ENCODE data around the gene ADGRG2.
"Not testable (repeated sequence)": the region's sequence is repeated elsewhere in the genome, so short reads cannot be mapped to it uniquely, and the experiment has no call there.

Gene ADGRG2

GRCh38 chrX:18995221-18995620, 127.0 kb downstream of the ADGRG2 start:
- no peak for DNase-seq

GRCh38 chrX:18994713-18995112, 127.6 kb downstream of the ADGRG2 start:
- DNase-seq, result no peak

DNA sequence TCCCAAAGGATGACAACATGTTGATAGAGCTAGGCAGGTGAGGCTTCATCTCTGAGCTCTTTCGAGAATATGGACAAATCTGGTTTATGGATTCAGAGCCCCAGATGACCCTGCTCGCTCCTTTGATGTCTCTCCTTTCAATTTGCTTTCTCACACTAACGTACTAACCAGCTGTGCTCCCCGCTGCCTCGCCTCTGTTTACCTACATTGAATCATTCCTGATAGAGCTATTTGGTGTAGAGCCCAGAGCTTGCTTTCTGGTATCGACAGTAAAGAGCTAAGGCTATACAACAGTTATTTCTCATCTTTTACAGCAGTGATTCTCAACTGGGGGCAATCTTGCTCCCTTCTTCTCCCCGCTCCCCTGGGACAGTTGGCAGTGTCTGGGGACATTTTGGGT, 129.4 kb downstream of the ADGRG2 start:
- DNase-seq, result no peak

DNA sequence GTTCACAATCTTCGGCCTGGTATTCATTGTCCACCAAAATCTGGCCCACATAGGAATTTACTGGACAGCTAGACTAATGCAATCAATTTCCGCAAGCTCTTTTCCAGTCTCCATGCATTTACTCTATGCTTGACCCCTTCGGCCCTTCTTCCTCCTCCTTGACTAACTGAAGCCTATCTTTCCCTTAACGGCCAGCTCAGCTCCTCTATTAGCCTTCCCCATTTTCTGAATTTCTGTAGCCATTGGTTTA, 137.2 kb downstream of the ADGRG2 start:
- DNase-seq, result no peak

GRCh38 chrX:18984381-18985185, 137.7 kb downstream of the ADGRG2 start:
- DNase-seq, result peak; percentile 93

GRCh38 chrX:18983666-18984380, 138.4 kb downstream of the ADGRG2 start, which contains the start of gene PHKA2:
Gene PHKA2, minus strand, starts transcription at chrX:18984114. Its CDS starts 182 bp downstream, at chrX:18983932.
- DNase-seq, result peak; percentile 81

DNA sequence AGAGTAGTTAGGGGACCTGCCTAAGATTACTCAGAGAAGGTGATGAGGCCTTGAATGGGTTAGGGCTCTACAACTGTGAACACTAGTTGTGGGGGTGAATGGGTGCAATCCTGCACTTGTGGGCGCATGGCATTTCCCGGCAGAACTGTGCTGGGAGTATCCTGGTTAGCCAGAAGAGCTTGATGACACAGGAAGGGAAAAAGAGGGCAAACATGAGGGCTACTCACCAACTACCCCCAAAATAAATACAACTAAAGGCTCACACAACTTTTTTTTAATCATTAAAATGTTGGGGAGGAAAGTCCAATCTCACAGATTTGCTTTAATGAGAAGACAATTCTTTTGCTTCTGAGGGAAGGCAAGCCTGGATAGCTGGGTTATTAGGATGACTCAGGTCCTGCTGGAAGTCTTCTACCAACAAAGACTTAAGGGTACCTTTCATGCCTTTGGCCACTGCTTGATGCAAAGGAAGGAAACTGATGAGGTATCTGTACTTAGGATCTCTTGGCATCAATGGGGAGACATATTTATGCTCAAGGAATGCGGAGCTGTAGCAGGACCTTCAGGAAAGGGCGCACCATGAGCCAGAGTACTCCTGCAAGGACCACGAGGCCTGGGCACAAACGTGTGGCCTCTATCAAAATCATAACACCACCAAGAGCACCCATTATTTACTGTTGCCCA, 141.0 kb downstream of the ADGRG2 start:
- no peak for DNase-seq

- DNase-seq, result not testable (repeated sequence)
Observed at GRCh38 chrX:18980262-18980661, 142.0 kb downstream of the ADGRG2 start.

- DNase-seq, result no peak
Observed at GRCh38 chrX:18974993-18975392, 147.3 kb downstream of the ADGRG2 start.

- no peak for DNase-seq
Observed at GRCh38 chrX:18973527-18974192, 148.6 kb downstream of the ADGRG2 start.

DNA sequence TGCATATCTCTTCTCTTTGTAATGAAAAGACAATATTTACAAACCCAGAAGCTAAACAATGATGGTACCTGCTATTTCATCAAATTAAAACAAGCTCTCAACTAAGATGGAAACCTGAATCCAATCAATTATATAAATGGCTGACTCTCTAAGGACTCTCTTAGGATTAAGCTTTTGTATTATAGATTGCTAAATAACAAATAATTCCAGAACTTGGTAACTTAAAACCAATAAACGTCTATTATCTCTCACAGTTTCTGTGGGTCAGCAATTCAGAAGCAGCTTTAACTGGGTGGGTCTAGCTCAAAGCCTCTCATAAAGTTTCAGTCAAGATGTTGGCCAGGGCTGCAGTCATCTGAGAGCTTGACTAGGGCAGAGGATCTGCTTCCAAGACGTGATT, 150.8 kb downstream of the ADGRG2 start:
- no peak for DNase-seq

DNA sequence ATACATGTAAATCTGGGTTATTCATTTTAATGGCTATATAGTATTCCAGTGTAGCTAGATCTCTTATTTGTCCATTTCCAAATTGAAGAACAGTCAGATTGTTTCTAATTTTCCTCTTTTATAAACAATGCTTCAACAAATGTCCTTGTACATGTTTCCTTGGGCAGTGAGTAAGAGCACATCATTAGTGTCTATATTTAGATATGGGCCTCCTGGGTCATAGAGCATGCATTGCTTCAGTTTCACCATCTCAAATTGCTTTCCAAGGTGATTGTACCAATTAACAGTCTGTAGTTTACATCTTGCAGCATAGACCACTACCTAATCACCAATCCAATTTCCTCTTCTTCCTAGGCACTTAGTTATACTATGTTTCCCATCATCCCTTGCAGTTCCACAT, 151.8 kb downstream of the ADGRG2 start:
- no peak for DNase-seq

- DNase-seq, result no peak
Observed at GRCh38 chrX:18966624-18967023, 155.6 kb downstream of the ADGRG2 start.

DNA sequence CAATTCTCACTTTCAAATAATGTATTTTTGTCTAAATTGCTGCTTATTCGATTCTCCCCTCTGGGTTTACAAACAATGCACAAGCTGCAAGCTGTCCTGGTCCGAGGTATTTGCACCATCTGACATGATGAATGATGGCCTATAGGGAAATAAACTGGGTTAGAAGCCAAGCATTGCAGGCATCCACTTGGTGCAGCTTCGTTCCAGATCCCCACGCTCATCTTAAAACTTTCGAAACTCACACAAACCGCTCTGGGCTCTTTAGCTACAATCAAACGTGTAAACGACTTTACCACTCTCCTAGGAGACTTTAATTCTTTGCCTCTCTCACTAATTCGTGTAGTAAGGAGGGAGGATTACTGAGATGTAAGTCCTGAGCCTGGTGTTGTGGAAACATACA, 157.4 kb downstream of the ADGRG2 start:
- DNase-seq, result no peak

DNA sequence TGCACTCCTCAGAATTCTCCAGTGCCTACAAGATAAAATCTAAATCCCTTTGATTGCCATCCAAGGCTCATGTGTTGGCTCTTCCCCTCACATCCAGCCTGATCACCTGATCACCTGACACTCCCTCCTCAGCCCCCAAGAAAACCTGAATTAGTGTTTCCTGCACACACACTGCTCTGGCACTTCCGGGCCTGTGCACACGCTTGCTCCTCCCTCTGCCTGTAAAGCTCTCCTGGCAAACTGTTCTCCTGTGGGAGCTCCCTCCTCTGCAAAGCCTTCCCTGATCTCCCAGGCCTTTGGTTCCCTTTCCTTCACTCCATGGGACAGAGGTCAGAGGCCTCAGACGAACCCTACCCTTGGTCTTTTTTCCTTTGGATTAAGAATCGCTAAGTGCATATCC, 158.2 kb downstream of the ADGRG2 start:
- no peak for DNase-seq

- DNase-seq, result no peak
Observed at GRCh38 chrX:18962329-18962728, 159.9 kb downstream of the ADGRG2 start.

GRCh38 chrX:18961686-18962085, 160.6 kb downstream of the ADGRG2 start:
- no peak for DNase-seq

GRCh38 chrX:18956303-18957032, 165.8 kb downstream of the ADGRG2 start:
- DNase-seq, result no peak

DNA sequence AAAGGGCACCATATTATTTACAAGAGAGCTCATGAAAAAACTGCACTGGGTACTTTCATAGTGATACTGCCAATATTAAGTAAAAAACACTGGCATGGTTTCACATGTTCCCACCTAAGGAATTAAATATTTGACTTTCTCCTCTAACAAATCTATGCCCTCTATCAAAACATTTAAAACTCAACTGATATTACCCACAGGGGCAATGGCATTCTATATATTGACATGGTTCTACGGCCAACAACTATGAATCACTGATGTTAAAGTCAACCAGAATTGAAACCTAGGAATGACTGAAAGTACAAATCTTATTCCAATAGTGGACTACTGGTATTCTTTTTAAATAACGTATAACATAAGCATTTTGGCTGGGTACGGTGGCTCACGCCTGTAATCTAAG, 166.6 kb downstream of the ADGRG2 start:
- DNase-seq, result no peak

- DNase-seq, result no peak
Observed at GRCh38 chrX:18951032-18951431, 171.2 kb downstream of the ADGRG2 start.

DNA sequence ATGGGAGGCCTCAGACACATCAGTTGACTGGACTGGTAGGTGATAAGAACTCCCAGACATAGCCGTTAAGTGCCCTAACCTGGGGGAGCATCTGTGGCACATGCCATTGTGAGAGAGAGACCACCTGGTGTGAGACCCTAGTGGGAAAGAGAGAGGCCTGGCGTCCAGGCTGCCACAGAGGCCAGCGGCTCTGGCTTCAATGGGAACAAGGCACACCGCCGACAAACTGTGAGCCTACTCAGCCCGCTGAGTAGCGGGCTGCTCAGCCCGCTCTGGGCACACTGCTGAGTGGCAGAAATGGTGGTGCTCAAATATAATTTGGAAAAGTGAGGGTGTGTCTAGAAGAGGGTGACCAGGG, 172.3 kb downstream of the ADGRG2 start:
- DNase-seq, result no peak

- DNase-seq, result no peak
Observed at GRCh38 chrX:18949291-18949943, 172.9 kb downstream of the ADGRG2 start.

Data from activated CD8-positive, alpha-beta memory T cell treated with anti-CD3 and anti-CD28 coated beads for 24 hours (primary cell).